Measurements from ENCODE around the gene XRCC5. TPM values are rescaled to one million over a fixed set of nuclear protein-coding genes. Genes with fewer than 3 reads are reported as not detected.

The XRCC5 gene
- total RNA-seq, 1 experiment from 2014 or later: 618 TPM

- no peak overlapping the region for H2AK5ac ChIP-seq (ENCODE audit: insufficient read length, low read length)
- H2BK120ac ChIP-seq (ENCODE audit: low read depth, low read length, poor library complexity, severe bottlenecking): no peak overlapping the region
- H3K9me3 Mint-ChIP-seq: no peaks in the 10 kb centered on the region
- H3K27ac Mint-ChIP-seq: peak overlapping the region in 1 of 3 experiments; percentile 33; a peak in 1 of 7 replicates
- no peak overlapping the region for H3K14ac ChIP-seq (ENCODE audit: insufficient read depth, low read length)
- H3K4ac ChIP-seq (ENCODE audit: low read depth, low read length): no peak overlapping the region
- H4K91ac ChIP-seq (ENCODE audit: insufficient read length, low read depth, low read length): no peak overlapping the region
- H3K18ac ChIP-seq (ENCODE audit: insufficient read length, low read depth, low read length): no peak overlapping the region
- no peaks in the 10 kb centered on the region for H4K20me1 ChIP-seq (ENCODE audit: control insufficient read depth, insufficient read depth, insufficient read length)
- H2BK15ac ChIP-seq (ENCODE audit: low read depth, low read length): no peak overlapping the region
- H3K9me3 ChIP-seq (ENCODE audit: control insufficient read depth, low read depth, low read length): no peaks in the 10 kb centered on the region
- no peaks in the 10 kb centered on the region for H3K23me2 ChIP-seq (ENCODE audit: insufficient read length, low read depth, low read length, poor library complexity, severe bottlenecking)
- H2BK5ac ChIP-seq (ENCODE audit: insufficient read length, low read length): no peak overlapping the region
- H3K4me1 Mint-ChIP-seq: peaks cover 3 to 11% of the 10 kb centered on the region in 2 experiments
- H3K56ac ChIP-seq (ENCODE audit: insufficient read length, low read depth, low read length): no peak overlapping the region
- no peak overlapping the region for H3K23ac ChIP-seq (ENCODE audit: insufficient read length, low read depth, low read length)
- H3K9ac ChIP-seq (ENCODE audit: extremely low read depth, insufficient read length, low read length): no peak overlapping the region
- no peak overlapping the region for H3K27ac ChIP-seq (ENCODE audit: insufficient read length, low read depth, low read length)
- H3K27me3 Mint-ChIP-seq (ENCODE audit: low read depth): no peaks in the 10 kb centered on the region
- no peak overlapping the region for H3K4me3 Mint-ChIP-seq
- H3T11ph ChIP-seq (ENCODE audit: low read length): no peak overlapping the region
- DNase-seq: no peak
- no peaks in the 10 kb centered on the region for H3K79me1 ChIP-seq (ENCODE audit: insufficient read depth, low read depth, low read length, poor library complexity, severe bottlenecking)
- H2BK20ac ChIP-seq (ENCODE audit: low read depth, low read length, poor library complexity, severe bottlenecking): no peak overlapping the region
- peaks cover 0 to 11% (median 10%) of the 10 kb centered on the region in 3 experiments; a peak in 4 of 7 replicates for H3K36me3 Mint-ChIP-seq (ENCODE audit: insufficient read depth in 1 of 3, low read depth in 3 of 3)
- WGBS (ENCODE audit: extremely low coverage, insufficient read length, low lambda C conversion rate): no CpG with 5 or more reads among the region's 2 CpGs
- H3K4me2 ChIP-seq (ENCODE audit: insufficient read depth, insufficient read length, low read length): no peak overlapping the region
- no peak overlapping the region for H2AFZ ChIP-seq (ENCODE audit: low read length)
- no peak for TF ChIP-seq CTCF (conservative IDR thresholded peaks at IDR 0.05)
- no peaks in the 10 kb centered on the region for H3K4me1 ChIP-seq (ENCODE audit: insufficient read depth, low read length)
- H3K79me2 ChIP-seq (ENCODE audit: insufficient read depth, low read length): no peaks in the 10 kb centered on the region
- no peak overlapping the region for H4K5ac ChIP-seq (ENCODE audit: insufficient read length, low read depth, low read length)
- H2BK12ac ChIP-seq (ENCODE audit: insufficient read length, low read depth, low read length): no peak overlapping the region
- no peaks in the 10 kb centered on the region for H3K27me3 ChIP-seq (ENCODE audit: insufficient read depth, low read length)
- no peak overlapping the region for H4K8ac ChIP-seq (replicated peaks; ENCODE audit: insufficient read length, low read depth, low read length)
Observed at GRCh38 chr2:216069028-216069427, 40.1 kb upstream of the XRCC5 start.
